ENCODE data around the gene SIK3. TPM values are rescaled to one million over a fixed set of nuclear protein-coding genes. Genes with fewer than 3 reads are reported as not detected.

Gene SIK3
- 7.0 to 10.6 TPM (median 9.9 TPM) in 5 replicates for total RNA-seq (2022; extraction: Qiagen RNA extraction; ENCODE audit: low read depth)

GRCh38 chr11:117098269-117099232, at the start of gene SIK3:
TSS of gene SIK3 (minus strand) at chr11:117098428. CDS start at chr11:117098415, 13 bp downstream.

GRCh38 chr11:117143871-117144476, 45.7 kb upstream of the SIK3 start, which contains the start of gene PAFAH1B2:
TSS of gene PAFAH1B2 (plus strand) at chr11:117144287. CDS start at chr11:117152448, 8,161 bp downstream.

GRCh38 chr11:116837231-116838091, 260.8 kb downstream of the SIK3 start, which contains the start of gene APOA1:
TSS of gene APOA1 (minus strand) at chr11:116837622. CDS start at chr11:116837387, 235 bp downstream.

GRCh38 chr11:116829525-116830183, 268.6 kb downstream of the SIK3 start, which contains the start of gene APOC3:
TSS of gene APOC3 (plus strand) at chr11:116829907. CDS start at chr11:116830583, 676 bp downstream.

GRCh38 chr11:116823031-116823843, 275.0 kb downstream of the SIK3 start, which contains the start of gene APOA4:
TSS of gene APOA4 (minus strand) at chr11:116823304. CDS start at chr11:116823191, 113 bp downstream.

Other genes with a start within 250 kb of the SIK3 start
- gene PAFAH1B2, start 45.9 kb upstream of the SIK3 start, total RNA-seq (2022; extraction: Qiagen RNA extraction; ENCODE audit: low read depth): 25.0 to 45.0 TPM (median 36.4 TPM) in 5 replicates
- gene SIDT2, start 80.3 kb upstream of the SIK3 start, total RNA-seq (2022; extraction: Qiagen RNA extraction; ENCODE audit: low read depth): 3.3 to 6.1 TPM (median 5.3 TPM) in 5 replicates
- gene TAGLN, start 100.9 kb upstream of the SIK3 start, total RNA-seq (2022; extraction: Qiagen RNA extraction; ENCODE audit: low read depth): 64.2 to 153 TPM (median 100 TPM) in 5 replicates
- 11.9 to 23.5 TPM (median 19.9 TPM) in 5 replicates for gene PCSK7, start 133.6 kb upstream of the SIK3 start, total RNA-seq (2022; extraction: Qiagen RNA extraction; ENCODE audit: low read depth)
- 9.1 to 12.9 TPM (median 10.4 TPM) in 5 replicates for gene RNF214, start 134.2 kb upstream of the SIK3 start, total RNA-seq (2022; extraction: Qiagen RNA extraction; ENCODE audit: low read depth)
- 1.8 to 2.8 TPM (median 2.2 TPM) in 5 replicates for gene BACE1-AS, start 192.9 kb upstream of the SIK3 start, total RNA-seq (2022; extraction: Qiagen RNA extraction; ENCODE audit: low read depth)
- gene BACE1, start 217.8 kb upstream of the SIK3 start, total RNA-seq (2022; extraction: Qiagen RNA extraction; ENCODE audit: low read depth): 8.1 to 10.8 TPM (median 10.2 TPM) in 5 replicates
- 14.5 to 20.3 TPM (median 17.7 TPM) in 5 replicates for gene CEP164, start 229.4 kb upstream of the SIK3 start, total RNA-seq (2022; extraction: Qiagen RNA extraction; ENCODE audit: low read depth)

All from A549 treated with ZK216348 at 1 μM for 4 hours (cell line).